Glomerular visceral epithelial cell (primary cell): ENCODE results near the gene LRFN4.
A peak's percentile ranks its signal among the peaks of the same experiment; 100 is the strongest.

ENCODE experiments used
- DNase-seq: peaks from one replicate; pipeline ENCODE4 v3.0.0-alpha.2; 2016; ENCODE audit errors: extremely low spot score

The LRFN4 gene

DNA sequence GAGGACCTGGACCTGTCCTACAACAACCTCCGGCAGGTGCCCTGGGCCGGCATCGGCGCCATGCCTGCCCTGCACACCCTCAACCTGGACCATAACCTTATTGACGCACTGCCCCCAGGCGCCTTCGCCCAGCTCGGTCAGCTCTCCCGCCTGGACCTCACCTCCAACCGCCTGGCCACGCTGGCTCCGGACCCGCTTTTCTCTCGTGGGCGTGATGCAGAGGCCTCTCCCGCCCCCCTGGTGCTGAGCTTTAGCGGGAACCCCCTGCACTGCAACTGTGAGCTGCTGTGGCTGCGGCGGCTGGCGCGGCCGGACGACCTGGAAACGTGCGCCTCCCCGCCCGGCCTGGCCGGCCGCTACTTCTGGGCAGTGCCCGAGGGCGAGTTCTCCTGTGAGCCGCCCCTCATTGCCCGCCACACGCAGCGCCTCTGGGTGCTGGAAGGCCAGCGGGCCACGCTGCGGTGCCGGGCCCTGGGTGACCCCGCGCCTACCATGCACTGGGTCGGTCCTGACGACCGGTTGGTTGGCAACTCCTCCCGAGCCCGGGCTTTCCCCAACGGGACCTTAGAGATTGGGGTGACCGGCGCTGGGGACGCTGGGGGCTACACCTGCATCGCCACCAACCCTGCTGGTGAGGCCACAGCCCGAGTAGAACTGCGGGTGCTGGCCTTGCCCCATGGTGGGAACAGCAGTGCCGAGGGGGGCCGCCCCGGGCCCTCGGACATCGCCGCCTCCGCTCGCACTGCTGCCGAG lies 1.5 kb downstream of the LRFN4 start:
- no peak for DNase-seq

DNA sequence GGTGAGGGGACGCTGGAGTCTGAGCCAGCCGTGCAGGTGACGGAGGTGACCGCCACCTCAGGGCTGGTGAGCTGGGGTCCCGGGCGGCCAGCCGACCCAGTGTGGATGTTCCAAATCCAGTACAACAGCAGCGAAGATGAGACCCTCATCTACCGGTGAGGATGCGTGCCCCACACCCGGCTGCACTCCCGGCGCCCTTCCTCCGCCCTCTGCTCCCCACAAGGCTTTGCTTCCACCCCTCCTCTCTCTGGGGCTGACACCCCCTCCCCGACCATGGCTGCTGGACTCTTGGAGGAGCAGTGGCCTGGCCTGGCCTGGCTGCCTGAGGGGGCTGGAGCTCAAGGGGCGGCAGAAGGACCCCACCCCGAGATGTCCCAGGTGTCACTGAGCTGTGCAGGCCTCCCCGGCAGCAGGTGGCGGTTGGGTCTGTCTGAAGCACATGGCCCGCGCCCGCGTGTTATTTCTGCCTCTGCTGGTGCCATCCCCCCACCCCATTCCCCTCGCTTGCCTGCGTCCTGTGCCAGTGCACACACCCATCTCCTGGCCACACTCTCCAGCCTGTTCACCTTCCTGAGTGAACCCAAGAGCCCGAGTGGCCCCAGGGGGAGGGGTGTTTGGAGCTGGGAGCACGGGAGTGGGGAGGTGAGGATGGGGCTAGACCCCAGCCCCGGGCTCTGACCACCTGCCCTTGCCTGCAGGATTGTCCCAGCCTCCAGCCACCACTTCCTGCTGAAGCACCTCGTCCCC lies 2.2 kb downstream of the LRFN4 start:
- no peak for DNase-seq

DNA sequence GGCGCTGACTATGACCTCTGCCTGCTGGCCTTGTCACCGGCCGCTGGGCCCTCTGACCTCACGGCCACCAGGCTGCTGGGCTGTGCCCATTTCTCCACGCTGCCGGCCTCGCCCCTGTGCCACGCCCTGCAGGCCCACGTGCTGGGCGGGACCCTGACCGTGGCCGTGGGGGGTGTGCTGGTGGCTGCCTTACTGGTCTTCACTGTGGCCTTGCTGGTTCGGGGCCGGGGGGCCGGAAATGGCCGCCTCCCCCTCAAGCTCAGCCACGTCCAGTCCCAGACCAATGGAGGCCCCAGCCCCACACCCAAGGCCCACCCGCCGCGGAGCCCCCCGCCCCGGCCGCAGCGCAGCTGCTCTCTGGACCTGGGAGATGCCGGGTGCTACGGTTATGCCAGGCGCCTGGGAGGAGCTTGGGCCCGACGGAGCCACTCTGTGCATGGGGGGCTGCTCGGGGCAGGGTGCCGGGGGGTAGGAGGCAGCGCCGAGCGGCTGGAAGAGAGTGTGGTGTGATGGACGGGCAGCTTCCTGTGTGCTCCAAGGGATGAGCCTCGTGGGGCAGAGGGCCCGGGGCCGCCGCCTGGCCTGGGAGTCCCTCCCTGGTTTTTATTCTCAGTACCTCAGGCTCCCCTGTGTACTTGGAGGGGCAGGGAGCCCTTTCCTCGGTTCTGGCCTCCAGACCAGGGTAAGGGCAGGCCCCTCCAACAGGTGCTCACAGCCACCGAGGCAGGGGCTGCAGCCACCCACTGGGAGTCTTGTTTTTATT lies 3.0 kb downstream of the LRFN4 start:
- DNase-seq = no peak

DNA sequence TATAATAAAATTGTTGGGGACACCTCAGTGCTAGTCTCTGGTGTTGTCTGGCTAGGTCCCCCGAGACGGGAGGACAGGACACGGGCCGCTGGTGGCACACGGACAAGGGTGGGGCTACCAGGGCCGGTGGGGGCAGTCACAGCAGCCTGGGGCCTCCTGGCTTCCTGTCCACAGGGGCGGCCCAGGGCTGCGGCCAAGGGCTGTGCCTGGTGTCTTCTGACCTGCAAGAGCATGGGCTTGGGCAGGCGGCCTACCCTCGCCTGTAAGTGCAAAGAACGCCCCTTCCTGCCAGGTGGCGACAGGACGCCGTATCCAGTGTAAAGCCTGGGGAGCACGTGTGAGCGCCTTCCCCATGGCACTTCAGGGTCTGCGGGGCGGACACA lies 3.6 kb downstream of the LRFN4 start:
- DNase-seq = no peak

DNA sequence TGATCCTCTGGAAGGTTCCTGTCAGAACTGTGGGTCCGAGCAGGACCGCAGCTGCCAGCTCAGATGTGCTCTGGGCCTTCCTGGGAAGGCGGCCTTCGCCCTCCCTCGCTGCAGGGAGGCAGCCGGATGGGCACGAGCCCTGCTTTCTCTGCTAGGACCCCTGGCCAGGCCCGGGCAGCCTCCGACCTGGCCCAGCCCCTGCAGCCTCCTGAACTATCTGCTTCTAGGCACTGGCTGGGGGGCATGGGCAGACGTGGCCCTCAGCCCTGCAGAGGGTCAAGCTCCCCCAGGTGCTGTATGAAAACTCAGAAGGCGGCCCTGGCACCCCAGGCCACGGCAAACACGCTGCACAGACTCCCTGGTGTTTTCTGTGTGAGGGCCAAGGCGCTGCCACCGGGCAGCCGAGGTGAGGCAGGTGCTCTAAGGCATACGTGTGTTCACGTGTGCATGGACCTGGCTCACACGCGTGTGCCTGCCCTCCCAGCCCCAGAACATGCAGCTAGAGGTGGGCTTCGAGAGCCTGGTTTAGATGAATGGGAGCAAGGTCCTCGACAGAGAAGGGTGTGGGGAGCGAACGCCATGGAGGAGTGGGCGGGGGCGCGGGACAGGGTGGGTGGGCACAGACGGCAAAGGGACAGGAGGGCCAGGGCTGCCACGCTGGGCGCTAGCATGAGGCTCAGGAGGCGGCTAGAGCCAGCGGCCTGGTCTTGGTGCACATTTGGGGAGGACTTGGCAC lies 4.3 kb downstream of the LRFN4 start:
- no peak for DNase-seq

DNA sequence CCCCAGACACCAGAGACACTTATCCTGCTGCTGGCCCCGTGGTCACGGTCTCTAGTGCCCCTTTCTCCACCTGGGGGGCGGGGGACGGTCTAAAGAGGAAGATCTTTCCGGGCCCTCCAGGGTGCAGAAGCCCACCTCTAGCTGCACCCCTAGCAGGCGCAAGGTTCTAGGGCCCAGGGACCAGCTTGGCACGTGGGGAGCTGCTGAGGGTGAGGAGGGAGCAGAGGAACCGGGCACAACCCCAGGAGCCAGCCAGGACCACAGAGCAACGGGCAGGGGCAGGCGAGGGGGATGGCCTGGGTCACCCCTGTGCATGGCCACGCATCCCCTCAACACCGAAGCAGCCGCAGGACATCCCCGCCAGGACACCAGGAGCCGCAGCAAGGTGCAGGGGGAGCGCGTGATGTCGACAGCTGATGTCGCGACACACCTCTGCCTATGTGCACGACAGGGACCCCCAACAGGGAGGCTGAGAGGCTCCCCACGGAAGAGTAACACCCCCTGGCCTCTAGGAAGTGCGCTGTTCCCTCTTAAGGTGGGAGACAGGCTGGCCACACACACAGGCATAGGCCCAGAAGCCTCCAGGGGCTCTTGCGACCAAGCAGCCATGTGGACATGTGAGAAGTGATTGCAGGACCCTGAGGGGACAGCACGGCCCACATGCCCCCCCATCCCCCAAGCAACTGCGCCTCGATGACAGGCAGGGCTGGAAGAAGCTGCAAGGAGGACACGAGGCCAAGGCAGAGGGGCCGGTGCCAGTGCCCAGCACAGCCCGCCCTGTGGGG lies 5.1 kb downstream of the LRFN4 start:
- DNase-seq = no peak

DNA sequence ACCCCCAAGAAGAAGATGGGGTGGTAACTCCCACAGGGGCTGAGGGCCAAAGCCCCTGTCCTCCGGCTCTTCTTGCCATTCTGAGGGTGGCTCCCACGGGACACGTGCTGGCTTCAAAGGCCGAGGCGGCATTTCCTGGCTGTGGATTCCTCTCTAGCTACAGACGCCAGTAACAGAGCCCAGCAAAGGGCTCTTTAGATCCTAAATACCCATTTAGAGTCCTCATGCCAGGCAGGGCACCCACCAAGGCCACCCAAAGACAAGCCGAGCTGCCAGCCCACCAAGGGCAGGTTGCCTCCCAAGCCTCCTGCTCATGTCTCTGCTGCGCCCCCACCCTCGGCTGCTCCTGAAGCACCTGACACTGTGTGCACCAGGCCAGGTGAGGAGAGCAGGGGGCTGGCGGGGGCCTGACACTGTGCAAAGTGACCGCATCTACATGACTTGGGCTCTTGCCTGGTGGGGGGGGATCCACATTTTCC lies 5.7 kb downstream of the LRFN4 start:
- DNase-seq = no peak

DNA sequence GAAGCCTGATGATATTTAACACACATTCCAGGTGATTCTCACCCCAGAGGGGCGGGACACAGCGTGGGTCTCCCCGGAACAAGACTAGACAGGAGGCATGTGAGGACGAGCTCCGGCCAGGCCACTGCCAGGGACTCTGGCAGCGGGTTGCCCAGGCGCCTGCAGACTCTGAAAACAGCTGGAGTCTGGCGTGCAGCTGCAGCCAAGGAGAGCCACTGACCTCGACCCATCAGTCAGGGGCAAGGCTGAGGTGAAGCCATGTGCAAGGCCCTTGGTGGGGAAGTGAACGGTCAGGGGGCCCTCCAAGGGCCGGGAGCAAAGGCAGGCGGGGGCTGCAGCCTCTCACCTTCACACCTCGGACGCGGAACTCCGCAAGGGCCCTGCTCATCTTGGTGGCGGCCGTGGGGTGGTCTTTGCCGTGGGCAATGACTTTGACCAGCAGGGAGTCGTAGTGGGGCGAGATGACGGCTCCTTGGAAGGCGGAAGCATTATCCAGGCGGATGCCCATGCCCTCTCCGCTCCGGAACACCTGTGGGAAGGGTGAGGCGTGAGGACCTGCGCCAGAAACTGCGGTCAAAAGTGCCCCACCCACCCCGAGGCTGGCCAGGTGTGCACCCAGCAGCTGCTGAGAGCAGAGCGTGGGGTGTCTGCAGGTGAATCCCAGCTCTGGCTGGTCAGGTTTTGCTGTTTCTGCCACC lies 6.7 kb downstream of the LRFN4 start:
- DNase-seq = no peak

DNA sequence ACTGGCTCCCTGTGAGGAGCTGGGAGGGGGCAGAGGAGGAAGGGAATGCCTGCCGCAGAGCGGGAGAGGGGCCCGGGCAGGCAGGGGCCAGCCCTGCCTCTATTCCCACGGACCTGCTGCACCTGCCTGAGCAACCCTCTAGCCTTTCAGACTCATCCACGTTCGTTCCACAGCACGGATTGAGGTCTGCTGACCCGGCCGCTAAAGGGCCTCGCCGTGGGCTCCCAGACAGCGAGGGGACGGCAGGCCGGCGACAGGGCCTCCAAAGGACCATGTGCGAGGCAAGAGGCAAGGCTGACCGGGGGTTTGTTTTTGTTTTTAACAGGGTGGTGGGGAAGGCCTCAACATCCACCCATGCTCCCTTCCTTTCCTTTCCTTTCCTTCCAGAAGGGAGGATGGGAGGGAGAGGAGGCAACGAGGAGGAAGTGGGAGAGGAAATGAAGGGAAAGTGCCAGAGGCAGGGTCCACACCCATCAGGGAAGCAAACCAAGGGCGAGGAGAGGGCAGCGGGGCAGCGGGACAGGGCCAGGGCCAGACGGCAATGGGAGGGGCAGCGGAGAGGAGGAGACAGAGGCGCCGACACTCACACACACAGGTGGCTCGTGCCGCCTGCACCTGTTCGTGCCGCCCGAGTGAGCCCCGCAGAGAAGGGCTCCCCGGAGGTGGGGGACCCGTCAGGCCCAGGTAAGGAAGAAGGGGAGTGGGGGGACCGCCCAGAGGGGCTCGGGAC lies 7.5 kb downstream of the LRFN4 start:
- no peak for DNase-seq

DNA sequence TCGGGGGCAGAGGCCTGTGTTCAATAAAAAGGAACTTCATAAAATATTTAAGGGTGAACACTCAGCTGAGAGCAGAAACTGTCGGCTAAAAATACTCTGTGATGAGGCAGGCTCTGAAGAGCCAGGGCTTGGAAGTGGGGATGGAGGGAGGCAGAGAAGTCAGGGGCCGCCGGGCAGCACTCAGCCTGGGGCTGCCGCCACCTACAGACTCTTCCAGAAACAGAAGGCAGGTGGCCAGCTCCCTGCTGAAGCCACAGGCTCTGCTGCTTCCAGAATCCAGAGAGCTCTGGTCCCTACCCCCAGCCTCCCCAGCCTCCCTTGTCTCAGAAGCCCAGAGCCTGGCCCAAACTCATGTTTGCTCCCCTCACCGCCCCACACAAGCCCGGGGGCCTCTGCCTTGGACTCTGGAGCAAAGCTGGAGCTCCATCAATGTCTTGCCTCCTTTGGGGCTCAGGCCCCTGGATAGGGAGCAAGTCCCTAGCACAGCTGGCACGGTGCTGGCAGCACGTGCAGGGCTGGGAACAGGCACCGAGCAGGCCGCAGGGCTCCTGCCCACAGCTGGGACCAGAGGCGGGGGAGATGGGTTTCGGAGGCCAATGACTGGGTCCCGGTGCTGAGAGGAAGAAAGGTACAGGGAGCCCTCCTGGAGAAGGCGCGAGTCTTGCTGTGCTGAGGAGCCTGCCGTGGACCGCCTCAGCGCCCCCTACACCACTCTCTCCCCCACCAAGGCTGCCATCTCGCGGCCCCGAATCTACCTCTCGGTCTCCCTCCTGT lies 8.2 kb downstream of the LRFN4 start:
- DNase-seq = no peak

DNA sequence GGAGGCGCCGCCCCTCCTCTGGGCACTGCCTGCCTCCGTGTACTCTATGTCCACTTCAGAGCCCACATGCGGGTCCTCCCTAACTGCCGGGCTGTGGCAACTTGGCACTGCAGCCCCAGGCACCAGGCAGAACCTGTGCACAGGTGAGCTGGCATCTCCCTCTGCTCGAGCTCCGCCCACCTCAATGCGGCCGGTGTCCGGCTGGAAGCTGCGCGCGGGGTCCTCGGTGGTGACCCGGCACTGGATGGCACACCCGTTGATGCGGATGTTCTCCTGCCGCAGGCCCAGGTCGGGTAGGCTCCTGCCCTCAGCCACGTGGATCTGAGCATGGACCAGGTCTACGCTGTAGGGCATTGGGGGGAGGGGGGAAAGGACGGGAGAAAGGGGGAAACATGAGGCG lies 9.1 kb downstream of the LRFN4 start:
- no peak for DNase-seq

DNA sequence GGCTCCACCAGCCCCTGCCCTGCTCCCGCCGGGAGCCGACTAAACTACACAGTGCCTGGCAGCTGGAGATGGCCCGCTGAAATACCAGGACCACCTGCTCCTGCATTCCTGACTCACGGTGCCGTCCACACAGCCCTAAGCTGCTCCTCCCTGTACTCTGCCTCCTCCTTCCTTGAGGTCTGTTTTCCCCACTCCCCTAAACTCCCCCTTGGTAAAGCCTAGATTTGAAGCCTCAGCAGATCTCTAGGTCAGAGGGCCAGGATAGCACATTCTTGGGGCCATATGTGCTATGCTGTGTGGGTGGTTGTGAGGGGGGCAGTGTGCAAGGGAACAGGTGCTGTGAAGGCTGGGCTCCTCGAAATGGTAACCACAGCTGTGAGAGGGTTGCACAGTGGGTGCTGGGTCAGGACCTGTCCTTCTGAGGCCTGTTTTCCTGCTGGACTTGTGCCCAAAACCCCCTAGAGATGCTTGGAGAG lies 9.7 kb downstream of the LRFN4 start:
- no peak for DNase-seq

DNA sequence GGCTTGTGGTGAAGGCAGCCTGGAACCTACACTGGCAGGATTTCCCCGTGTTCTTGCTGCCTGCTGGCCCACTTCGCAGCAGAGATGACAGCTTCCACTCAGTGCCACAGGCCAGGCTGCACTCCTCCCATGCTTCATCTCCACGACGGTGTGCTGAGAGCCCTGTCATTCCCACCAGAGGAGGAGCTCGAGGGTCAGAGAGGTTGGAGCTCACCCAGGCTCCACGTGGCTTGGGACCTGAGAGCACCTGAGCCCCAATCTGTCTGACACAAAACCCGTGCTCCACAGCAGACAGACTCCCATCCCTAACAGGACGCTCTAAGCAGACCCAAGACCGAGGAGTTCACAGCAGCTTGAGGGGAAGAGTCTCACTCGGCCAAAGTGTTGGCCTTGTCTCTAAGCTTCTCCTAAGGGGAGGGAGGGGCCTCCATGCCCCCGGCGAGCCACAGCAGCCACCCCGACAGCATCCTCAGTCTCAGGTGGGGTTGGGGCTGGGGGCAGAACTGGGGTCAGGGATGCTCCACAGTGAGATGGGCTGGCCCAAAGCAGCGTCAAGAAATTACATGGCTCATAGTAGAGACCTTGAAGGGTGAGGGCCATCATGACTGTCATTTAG lies 10.7 kb downstream of the LRFN4 start:
- no peak for DNase-seq

DNA sequence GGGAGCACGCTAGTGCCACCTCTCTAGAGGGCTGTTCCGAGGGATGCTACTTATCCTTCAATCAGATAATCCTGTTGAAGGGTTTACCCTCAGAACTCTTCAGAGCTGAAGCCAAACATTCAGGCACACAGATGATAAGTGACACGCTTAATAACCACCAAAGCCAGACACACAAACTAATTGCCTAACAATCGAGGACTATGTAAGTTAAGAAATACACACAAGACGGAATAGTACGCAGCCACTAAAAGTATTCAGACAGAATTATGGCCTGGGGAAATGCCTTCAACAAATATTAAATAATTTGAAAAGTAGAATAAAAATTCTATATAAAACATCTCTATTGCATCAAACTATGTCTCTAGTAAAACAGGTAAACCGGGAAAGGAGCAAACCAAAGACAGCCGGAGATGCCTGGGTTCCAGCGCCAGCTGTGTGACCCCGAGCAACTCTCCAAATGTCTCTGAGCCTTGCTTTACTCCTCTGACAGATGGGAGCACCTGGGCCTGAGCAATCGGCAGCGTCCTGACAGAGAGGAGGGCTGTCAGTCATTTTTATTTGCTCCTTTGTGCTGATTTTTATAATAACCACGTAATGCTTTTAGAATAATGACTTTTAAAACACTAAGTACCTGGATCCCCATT lies 11.3 kb downstream of the LRFN4 start:
- DNase-seq = no peak

DNA sequence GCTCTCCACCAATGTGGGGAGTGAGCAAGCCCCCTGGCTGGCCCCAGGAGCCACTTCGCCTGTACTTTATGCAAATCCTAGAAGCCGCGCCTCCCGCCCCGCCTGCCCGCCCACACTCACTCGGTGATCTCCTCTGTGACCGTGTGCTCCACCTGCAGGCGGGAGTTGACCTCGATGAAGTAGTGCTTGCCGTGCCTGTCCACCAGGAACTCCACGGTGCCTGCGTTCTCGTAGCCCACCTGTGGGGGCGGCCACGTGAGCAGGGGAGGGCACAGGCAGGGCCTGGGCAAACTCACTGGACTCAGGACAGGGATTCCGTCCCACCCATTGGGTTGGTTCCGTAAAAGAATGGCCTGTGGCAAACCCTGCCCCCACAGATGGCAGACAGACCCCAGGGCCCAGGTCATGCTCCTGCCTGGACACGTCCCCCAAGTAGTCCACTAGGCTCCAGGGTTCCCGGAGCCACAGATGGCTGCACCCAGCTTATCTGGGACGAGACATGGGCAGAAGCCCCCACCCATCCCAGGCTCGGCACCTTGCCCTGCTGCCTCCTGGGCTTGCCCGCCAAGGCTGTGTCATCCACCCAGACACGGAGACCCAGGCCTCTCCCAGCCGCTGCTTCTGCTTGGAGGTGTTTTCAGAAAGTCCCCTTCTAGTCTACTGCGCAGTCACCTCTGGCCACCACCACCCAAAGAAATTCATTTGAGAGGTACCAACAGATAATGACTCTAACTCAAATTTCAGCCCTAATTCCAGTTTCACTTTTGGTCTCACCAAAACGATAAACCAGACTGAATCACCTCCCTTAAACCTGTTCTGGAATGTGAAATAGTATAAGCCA lies 12.1 kb downstream of the LRFN4 start:
- DNase-seq = peak; percentile 18

DNA sequence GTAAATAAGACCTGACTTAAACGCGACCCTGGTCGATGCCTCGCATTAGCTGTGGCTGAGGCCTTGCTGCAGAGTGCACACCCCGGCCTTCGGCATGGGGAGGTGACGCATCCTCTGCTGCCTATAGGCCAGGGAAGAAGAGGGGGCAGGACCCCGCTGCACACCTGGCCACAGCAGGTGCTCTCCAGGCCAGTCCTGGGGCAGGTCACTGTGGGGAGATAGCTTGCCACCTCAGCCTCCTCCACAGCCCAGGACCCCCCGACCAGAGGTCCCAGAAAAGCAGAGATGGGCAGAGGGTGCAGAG lies 12.7 kb downstream of the LRFN4 start:
- DNase-seq = no peak

DNA sequence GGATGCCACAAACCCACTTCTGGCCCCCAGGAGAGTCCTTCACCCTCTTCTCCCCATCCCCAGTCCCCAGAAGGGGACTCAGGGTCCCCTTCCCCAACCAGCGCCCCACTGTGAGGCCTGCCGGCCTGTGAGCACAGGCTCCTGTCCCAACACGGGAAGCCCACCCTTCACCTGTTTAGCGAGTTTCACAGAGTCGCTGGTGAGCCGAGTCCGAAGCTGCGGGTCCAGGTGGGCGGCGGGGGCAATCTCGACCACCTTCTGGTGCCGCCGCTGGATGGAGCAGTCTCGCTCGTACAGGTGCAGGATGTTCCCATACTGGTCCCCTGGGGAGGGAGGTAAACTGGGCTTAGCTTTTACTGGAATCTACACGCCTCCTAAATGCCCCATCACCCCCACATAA lies 13.3 kb downstream of the LRFN4 start:
- no peak for DNase-seq
